HG03175 (cell line): Measurements from ENCODE around the gene TAS1R3.

Experiments
- ATAC-seq: cut with Tn5 transposase; IDR thresholded peaks from one replicate; pipeline ENCODE4 v1.9.1; 2021; ENCODE audit warnings: mild to moderate bottlenecking, moderate library complexity; ENCODE audit not compliant: unreplicated experiment

The TAS1R3 gene

DNA sequence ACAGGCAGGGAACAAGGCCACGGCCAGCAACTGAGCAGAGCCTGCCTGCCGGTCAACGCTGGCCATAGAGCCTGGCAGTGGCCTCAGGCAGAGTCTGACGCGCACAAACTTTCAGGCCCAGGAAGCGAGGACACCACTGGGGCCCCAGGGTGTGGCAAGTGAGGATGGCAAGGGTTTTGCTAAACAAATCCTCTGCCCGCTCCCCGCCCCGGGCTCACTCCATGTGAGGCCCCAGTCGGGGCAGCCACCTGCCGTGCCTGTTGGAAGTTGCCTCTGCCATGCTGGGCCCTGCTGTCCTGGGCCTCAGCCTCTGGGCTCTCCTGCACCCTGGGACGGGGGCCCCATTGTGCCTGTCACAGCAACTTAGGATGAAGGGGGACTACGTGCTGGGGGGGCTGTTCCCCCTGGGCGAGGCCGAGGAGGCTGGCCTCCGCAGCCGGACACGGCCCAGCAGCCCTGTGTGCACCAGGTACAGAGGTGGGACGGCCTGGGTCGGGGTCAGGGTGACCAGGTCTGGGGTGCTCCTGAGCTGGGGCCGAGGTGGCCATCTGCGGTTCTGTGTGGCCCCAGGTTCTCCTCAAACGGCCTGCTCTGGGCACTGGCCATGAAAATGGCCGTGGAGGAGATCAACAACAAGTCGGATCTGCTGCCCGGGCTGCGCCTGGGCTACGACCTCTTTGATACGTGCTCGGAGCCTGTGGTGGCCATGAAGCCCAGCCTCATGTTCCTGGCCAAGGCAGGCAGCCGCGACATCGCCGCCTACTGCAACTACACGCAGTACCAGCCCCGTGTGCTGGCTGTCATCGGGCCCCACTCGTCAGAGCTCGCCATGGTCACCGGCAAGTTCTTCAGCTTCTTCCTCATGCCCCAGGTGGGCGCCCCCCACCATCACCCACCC, at the start of gene TAS1R3:
Gene TAS1R3, plus strand, starts transcription at position 213 of the 898 bp plus-strand sequence. Its CDS starts 66 bp downstream, at position 279.
- no peak for ATAC-seq

DNA sequence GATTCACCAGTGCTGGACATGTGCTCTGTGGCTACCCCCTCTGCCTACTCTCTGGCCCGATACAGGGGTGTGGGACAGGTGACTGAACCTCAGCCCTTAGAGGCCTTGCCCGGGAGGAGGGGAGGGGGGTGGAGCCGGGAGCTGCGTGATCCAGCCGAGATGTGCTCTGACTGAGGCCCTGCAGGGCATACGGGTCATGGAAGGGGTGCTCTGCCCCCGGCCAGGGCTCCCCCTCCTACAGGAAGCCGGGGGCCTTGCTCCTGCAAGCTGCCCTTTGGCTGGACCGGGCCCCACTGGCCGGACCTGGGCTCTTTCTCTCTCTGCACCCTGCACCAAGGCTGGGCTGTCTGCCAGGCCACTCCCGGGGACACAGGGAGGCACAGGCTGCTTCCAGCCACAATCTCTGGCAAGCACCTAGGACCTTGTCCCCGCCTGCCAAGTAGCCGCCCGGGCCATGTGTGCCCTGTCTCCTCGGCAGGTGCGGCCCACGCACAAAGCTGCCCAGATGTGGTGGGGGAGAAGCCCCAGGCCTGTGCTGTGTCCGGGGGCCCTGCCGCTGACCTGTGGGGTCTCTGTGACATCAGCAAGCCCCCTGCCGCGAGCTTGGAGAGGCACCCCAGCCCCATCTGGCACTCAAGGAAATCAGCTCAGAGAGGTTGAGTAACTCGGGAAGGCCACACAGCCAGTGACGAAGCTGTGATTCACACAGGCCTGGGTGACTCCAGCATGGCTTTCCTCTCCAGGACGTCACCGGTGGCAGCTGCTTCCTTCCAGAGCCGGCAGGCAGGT, 49.4 kb upstream of the TAS1R3 start:
- ATAC-seq: no peak

DNA sequence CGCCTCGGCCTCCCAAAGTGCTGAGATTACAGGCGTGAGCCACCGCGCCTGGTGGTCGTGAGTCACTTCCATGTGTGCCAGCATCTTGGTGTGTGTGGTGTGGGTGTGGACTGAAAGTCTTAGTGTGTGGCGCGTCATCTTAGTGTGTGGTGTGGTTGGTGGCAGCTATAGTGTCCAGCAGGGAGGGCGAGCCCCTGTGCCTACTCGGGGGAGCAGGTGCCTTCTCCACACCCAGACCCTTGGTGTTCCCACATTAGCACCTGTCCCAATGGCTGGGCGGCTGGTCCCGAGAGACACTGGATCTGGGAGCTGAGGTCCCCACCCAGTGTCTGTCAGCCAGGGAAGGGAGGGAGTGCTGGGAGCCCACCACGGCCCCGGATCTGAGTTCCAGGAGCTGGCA, 48.1 kb upstream of the TAS1R3 start:
- ATAC-seq: no peak

DNA sequence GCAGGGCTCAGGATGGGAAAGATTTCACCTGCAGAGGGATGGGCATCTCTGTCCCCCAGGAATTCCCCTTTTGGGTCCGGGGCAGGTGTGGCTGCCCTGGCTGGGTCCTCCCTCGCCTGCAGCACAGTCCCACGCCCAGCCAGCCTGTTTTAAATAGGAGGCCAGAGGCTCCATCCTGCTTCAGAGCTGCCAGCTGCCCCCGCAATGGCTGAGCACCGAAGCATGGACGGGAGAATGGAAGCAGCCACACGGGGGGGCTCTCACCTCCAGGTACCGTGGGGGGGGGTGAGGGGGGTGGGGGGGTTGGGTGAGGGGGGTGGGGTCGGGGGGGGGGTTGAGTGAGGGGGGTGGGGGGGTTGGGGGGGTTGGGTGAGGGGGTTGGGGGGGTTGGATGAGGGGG, 47.3 kb upstream of the TAS1R3 start:
- no peak for ATAC-seq

DNA sequence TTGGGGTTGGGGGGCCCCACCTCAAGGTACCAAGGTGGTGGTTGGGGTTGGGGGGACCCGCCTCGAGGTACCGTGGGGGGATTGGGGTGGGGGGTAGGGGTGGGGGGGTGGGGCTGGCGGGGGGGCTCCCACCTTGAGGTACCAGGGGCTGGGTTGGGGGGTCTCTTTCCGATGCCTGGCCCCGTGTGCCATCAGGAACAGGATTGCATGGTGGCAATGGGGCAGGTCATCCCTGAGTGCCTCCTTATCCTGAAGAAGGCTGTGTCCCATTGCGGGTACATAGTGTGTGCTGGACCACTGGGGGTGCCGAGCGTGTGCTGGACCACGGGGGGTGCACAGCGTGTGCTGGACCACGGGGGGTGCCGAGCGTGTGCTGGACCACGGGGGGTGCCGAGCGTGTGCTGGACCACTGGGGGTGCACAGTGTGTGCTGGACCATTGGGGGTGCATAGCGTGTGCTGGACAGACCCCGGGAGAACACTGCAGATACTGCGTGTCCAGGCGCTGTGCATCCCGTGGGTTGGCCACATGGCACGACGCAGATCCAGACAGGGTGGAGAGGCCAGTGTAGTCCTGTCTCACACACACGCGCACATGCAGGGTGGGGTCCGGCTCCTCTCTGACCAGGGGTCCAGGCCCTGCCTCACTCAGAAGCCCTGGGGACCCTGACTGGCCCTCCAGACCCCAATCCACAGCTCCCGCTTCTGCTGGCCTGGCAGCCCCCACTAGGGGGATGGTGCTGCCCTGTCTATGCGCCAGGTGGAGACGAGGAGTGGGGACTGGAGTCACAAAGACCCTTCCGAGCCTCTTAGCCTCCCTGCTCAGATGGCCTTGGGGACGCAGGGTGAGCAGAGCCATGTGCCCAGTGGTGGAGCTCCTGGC, 46.6 kb upstream of the TAS1R3 start:
- no peak for ATAC-seq

DNA sequence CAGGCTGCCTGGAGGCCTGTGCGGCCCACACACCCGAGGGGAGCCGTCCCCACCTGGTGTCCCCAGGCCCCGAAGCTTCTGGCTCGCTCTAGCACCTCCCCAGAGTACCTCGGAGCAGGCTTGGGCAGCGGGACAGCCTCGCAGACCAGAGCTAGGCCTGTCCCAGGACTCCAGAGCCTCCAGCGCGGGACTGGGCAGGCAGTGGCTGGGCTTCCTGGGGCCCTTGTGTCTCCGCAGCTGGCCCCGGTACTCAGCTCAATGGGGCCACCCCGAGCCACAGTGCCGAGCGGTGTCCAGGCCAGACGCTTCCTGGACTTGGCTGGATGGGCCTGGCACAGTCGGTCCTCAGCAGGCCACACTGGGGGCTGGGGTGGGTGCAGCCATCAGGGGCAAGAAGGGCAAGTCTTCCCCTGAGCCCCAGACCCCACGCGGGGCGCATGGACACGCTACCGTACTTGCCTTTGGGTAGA, 45.9 kb upstream of the TAS1R3 start:
- no peak for ATAC-seq

DNA sequence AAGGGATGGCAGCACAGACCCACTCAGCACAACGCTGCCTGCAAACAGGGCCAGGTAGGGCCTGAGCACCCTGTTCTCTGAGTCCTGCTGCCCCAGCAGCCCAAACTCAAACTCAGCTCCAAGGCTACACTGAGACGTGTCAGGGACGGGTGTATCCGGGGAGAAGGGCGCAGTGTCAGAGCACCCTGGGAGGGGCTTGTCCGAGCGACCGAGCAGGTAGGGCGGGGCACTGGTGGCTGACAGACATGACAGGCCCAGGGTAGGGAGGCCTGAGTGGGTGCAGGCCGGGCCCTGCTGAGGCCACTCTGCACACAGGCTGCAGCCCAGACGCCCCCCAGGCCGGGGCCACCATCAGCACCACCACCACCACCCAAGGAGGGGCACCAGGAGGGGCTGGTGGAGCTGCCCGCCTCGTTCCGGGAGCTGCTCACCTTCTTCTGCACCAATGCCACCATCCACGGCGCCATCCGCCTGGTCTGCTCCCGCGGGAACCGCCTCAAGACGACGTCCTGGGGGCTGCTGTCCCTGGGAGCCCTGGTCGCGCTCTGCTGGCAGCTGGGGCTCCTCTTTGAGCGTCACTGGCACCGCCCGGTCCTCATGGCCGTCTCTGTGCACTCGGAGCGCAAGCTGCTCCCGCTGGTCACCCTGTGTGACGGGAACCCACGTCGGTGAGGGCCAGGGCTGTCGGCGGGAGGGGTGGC, 45.3 kb upstream of the TAS1R3 start:
- no peak for ATAC-seq

DNA sequence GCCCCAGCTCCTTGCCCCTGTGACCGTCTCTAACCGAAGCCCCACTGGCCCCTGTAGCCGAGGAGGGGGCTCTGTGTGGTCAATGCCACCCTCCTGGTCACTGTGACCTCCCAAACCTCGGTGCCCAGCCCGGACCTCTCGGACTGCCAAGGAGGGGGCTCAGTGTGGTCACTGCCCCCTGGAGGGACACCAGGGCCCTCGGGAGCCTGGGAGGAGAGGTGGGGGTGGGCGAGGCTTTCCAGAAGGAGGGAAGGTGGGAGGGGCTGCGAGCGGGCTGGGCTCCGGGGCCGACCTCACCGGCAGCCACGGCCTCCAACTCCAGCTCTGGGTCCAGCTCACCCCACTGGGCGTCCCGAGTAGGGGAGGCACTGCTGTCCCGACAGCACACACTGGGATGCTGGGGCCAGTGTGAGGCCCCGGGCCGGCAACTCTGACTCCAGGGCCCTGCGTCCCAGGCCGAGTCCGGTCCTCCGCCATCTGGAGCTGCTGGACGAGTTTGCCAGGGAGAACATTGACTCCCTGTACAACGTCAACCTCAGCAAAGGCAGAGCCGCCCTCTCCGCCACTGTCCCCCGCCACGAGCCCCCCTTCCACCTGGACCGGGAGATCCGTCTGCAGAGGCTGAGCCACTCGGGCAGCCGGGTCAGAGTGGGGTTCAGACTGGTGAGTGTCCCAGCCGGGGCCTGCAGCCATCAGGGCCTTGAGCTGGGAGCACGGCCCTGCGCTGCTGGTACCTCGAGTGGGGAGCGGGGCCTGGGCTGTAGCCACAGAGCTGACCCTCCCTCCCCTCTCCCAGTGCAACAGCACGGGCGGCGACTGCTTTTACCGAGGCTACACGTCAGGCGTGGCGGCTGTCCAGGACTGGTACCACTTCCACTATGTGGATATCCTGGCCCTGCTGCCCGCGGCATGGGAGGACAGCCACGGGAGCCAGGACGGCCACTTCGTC, 44.5 kb upstream of the TAS1R3 start:
- no peak for ATAC-seq

DNA sequence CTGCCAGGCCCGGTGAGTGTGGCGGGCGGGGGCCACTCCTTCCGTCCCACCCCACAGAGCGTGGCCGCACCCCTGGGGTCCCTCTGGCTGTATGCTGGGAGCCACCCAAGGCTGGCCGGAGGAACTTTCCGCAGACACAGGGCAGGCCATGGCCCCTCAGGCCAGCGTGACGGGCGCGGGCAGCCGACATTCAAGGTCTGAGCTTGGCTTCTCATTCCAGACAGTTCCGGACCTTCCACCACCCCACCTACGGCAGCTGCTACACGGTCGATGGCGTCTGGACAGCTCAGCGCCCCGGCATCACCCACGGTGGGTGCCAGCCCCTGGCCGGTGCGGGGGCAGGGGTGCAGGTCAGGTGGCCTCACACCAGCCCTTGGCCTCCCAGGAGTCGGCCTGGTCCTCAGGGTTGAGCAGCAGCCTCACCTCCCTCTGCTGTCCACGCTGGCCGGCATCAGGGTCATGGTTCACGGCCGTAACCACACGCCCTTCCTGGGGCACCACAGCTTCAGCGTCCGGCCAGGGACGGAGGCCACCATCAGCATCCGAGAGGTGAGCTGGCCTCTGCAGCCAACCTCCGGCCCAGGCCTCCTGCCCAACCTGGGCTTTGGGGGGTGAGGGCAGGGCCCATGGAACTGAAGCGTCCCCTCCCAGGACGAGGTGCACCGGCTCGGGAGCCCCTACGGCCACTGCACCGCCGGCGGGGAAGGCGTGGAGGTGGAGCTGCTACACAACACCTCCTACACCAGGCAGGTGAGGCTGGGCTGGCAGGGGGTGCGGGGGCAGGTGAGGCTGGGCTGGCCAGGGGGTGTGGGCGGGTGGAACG, 43.6 kb upstream of the TAS1R3 start:
- ATAC-seq: no peak

DNA sequence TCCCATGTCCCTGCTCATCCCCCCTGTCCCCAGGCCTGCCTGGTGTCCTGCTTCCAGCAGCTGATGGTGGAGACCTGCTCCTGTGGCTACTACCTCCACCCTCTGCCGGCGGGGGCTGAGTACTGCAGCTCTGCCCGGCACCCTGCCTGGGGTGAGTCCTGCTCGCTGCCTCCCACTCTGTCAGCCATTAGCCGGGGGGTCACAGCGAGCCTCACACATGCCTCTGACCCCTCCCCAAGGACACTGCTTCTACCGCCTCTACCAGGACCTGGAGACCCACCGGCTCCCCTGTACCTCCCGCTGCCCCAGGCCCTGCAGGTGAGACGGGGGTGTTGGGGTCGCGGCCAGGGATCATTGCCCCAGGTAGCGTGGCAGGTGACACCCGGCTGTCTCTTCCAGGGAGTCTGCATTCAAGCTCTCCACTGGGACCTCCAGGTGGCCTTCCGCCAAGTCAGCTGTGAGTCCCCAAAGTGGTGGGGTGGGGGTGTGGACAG, 40.8 kb upstream of the TAS1R3 start:
- ATAC-seq: no peak

DNA sequence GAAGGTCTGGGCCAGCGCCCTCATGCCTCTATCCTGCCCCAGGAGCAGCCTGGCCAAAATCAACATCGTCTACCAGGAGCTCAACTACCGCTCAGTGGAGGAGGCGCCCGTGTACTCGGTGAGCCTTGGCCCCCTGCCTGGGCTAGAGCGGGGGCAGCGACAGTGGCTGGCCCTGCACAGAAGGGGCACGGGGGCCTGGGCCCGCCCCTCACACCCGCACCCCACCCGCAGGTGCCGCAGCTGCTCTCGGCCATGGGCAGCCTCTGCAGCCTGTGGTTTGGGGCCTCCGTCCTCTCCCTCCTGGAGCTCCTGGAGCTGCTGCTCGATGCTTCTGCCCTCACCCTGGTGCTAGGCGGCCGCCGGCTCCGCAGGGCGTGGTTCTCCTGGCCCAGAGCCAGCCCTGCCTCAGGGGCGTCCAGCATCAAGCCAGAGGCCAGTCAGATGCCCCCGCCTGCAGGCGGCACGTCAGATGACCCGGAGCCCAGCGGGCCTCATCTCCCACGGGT, 40.0 kb upstream of the TAS1R3 start:
- no peak for ATAC-seq

DNA sequence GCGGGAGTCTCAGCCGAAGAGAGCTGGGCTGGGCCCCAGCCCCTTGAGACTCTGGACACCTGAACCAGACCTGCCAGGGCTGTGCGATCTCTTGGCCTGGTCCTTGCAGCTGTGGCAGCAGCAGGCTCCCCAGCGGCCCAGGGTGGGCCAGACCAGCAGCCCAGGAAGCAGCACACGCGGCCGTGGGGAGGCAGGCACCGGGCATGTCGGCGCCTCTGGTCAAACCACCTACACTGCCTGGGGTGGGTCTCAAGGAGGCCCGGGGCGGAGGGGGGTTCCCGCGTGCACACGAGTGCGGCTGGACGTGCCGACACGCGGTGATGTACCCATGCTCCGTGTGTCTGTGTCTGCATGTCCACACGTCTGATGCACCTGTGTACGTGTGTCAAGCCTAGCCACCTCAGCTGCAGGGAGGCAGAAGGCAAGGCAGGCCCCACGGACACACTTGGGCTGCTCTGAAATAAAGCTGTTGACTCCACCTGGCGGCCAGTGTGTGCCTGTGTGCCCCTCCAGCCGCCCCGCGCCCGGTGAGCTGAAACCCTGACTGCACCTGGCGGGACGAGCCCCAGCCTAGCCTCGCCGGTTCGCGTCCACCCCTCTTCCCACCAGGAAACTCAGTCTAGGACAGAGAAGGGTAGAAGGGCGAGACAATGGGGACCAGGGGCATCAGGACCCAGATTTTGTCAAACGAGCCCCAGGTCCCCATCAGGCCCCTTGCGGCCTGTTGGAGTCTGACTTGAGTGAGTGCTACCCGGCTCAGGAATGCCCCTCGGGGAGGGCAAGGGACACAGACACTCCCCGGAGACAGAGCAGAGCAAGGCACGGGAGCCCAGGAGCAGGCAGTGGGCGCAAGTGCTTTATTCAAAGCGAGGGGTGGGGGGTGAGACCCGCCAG, 39.3 kb upstream of the TAS1R3 start:
- ATAC-seq: no peak

DNA sequence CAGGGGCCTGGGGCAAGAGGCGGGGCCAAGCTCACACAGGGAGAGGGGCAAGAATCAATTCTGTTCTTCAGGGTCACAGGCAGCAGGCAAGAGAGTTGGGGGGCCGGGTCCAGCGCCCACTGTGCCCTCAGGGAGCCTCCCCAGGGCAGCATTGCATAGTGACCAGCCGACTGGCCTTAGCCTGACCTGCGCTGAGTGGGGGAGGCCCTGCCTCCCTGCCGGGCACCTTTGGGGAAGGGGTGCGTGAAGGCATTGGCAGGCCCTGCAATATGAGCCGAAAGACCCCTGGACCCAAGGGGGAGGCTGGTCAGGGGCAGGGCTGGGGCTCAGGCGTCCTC, 38.7 kb upstream of the TAS1R3 start:
- no peak for ATAC-seq

DNA sequence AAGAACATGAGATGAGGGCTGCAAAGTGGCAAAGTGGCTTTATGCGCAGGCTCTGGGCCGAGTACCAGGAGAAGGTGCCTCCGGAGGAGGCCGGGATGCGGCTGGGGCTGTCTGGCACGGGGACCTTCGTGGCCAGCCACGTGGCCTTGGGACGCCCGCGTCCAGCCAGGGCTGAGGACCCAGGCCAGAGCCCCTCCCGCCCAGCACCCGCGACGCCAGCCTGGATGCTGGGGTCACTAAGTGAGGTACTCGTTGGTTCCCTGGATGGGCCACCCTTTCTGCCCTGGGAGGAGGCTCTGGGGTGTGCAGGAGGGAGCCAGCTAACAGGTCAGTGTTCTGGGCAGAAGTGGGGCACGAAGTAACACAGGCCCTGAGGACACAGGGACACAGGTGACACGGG, 38.2 kb upstream of the TAS1R3 start:
- no peak for ATAC-seq

DNA sequence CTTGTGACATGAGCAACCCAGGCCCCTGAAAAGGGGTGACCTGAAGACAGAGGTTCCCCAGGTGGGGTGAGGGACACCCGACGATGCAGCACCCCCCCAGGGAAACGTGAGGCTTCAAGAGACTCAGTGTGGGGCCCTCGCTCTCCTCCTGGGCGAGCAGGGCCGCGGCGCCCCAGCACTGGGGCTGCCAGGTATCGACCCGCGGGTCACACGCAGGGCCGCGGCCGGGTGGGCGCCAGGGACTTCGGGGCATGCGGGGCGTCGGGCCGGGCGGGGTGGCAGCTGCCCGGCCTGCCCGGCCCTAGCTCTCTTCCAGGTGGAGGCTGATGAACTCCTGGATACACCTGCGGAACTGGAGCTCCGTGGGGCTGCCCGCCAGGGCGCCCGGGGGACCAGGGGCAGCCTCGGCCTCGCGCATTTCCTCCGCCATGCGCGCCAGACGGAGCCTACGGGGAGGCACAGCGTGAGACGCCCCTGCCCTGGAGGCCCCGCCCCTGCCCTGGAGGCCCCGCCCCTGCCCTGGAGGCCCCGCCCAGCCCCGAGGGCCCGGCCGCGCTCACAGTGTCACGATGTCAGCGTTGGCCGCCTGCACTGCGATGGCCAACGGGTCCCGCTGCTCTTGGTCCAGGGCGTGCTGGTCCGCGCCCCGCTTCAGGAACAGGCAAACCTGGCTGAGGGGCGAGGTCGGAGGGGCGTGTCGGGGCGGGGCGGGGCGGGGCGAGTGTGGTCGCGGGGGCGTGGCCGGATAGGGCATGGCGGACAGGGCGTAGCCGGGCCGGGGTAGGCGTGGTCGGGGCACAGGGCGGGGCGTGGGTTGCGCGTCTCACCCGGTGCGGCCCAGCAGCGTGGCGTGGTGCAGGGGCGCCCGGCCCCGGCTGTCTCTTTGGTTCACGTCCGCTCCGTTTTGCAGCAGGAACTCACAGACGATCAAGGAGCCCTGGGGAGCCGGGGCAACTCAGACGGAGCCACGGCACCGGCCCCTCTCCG, 37.5 kb upstream of the TAS1R3 start:
- no peak for ATAC-seq
